GM23248 (cell line): ENCODE data around the gene SHD. TPM values are rescaled to one million over a fixed set of nuclear protein-coding genes. Genes with fewer than 3 reads are reported as not detected.

ENCODE experiments used
- DNase-seq: peaks from one replicate; pipeline ENCODE4 v3.0.0-alpha.2; 2015
- H2AFZ ChIP-seq: fragments of 200-600 bp; sonication (generic); 2 replicates; pipeline ENCODE4 v1.6.1; 2016; ENCODE audit warnings: antibody characterized with exemption
- H3F3A ChIP-seq: fragments of 200-600 bp; sonication (generic); 2 replicates; pipeline ENCODE4 v1.6.1; 2016; ENCODE audit warnings: mild to moderate bottlenecking, antibody characterized with exemption, mixed run types; ENCODE audit not compliant: insufficient read depth
- H3K27ac ChIP-seq: fragments of 200-600 bp; sonication (generic); 2 replicates; pipeline ENCODE4 v1.5.1; 2016; ENCODE audit warnings: mild to moderate bottlenecking
- H3K27me3 ChIP-seq: fragments of 200-600 bp; sonication (generic); replicated peaks from 2 replicates; pipeline ENCODE4 v1.6.1; 2016; ENCODE audit warnings: mild to moderate bottlenecking; ENCODE audit not compliant: insufficient read depth
- H3K36me3 ChIP-seq: fragments of 200-600 bp; sonication (generic); 2 replicates; pipeline ENCODE4 v1.6.1; 2016; ENCODE audit warnings: low read depth, mild to moderate bottlenecking
- H3K4me1 ChIP-seq: fragments of 200-600 bp; sonication (generic); 2 replicates; pipeline ENCODE4 v1.6.1; 2016; ENCODE audit warnings: mild to moderate bottlenecking; ENCODE audit not compliant: insufficient read depth
- H3K4me2 ChIP-seq: fragments of 200-600 bp; sonication (generic); one replicate; pipeline ENCODE4 v1.6.1; 2016; ENCODE audit warnings: mild to moderate bottlenecking; ENCODE audit not compliant: unreplicated experiment
- H3K4me3 ChIP-seq: fragments of 200-600 bp; sonication (generic); 2 replicates; pipeline ENCODE4 v1.5.1; 2016; ENCODE audit warnings: mild to moderate bottlenecking
- H3K79me2 ChIP-seq: fragments of 200-600 bp; sonication (generic); 2 replicates; pipeline ENCODE4 v1.6.1; 2016; ENCODE audit warnings: mild to moderate bottlenecking; ENCODE audit not compliant: insufficient read depth
- H3K9ac ChIP-seq: fragments of 200-600 bp; sonication (generic); 2 replicates; pipeline ENCODE4 v1.6.1; 2016; ENCODE audit warnings: mild to moderate bottlenecking
- H3K9me2 ChIP-seq: fragments of 200-600 bp; sonication (generic); 2 replicates; pipeline ENCODE4 v1.6.1; 2016; ENCODE audit warnings: mixed run types, mild to moderate bottlenecking, moderate library complexity; ENCODE audit not compliant: insufficient read depth
- H3K9me3 ChIP-seq: fragments of 200-600 bp; sonication (generic); one replicate; pipeline ENCODE4 v1.6.1; 2017; ENCODE audit warnings: low read depth
- H4K20me1 ChIP-seq: fragments of 200-600 bp; sonication (generic); 2 replicates; pipeline ENCODE4 v1.6.0; 2016; ENCODE audit not compliant: insufficient read depth
- EZH2 ChIP-seq: fragments of 200-600 bp; sonication (generic); IDR thresholded peaks from 2 replicates; pipeline ENCODE4 v1.6.1; 2018; ENCODE audit warnings: antibody characterized with exemption, mild to moderate bottlenecking; ENCODE audit not compliant: insufficient read depth, poor library complexity, severe bottlenecking
- EZH2phosphoT487 ChIP-seq: fragments of 200-600 bp; sonication (generic); IDR thresholded peaks from 2 replicates; pipeline ENCODE4 v1.6.1; 2018; ENCODE audit warnings: antibody characterized with exemption, moderate library complexity, mild to moderate bottlenecking, low read depth; ENCODE audit not compliant: insufficient read depth
- WGBS, 2 experiments: methylation state at CpG; one replicate each; pipeline ENCODE4 v1.1.6; 2015 to 2017; ENCODE audit warnings: low lambda C conversion rate in 2 of 2, low coverage in 1 of 2; ENCODE audit errors: missing lambda C conversion rate in 2 of 2; 5-methylcytosine and 5-hydroxymethylcytosine counted together
- in situ Hi-C: fragments of 300-500 bp; cut with MboI; formaldehyde crosslinking; loops from 2 replicates; pipeline ENCODE4 v1.15.0; 2020
- polyA plus RNA-seq: library from polyadenylated mRNA; unstranded; fragments of >200 nt; fragmentation: Nextera tagmentation; extraction: Ambion mirVana; gene quantifications from 2 replicates; pipeline ENCODE4 v1.2.1, GENCODE V29; 2016
- total RNA-seq: library from RNA; depleted of rRNA; stranded (reverse); fragments of >200 nt; shearing (Covaris generic); gene quantifications from 2 replicates; pipeline ENCODE4 v1.2.3, GENCODE V29; 2014; rRNA removed

Gene SHD
- total and polyA plus RNA-seq, 2 experiments from 2014 or later, result not detected

GRCh38 chr19:4329858-4330257 lies 50.8 kb downstream of the SHD start:
- H3K79me2 ChIP-seq, result no peaks in the 10 kb centered on the region
- H3K4me2 ChIP-seq, result no peak overlapping the region
- no peak for DNase-seq
- no peaks in the 10 kb centered on the region for H3F3A ChIP-seq
- H3K36me3 ChIP-seq, result no peaks in the 10 kb centered on the region
- H3K4me3 ChIP-seq, result no peak overlapping the region
- 0 out of 2 replicates have a peak, but pooled peaks cover 5% of the 10 kb centered on the region for H3K27me3 ChIP-seq
- H3K27ac ChIP-seq, result no peak overlapping the region
- H3K9ac ChIP-seq, result no peak overlapping the region
- H3K9me2 ChIP-seq, result no peaks in the 10 kb centered on the region
- H4K20me1 ChIP-seq, result no peaks in the 10 kb centered on the region
- WGBS, 2 experiments, result 95 to 98% methylated on average over 19 of the region's 19 CpGs
- H2AFZ ChIP-seq, result no peak overlapping the region
- H3K9me3 ChIP-seq, result no peaks in the 10 kb centered on the region
- in situ Hi-C loops, result no loop called here
- TF ChIP-seq EZH2phosphoT487 (no peak), EZH2 (no peak)
- H3K4me1 ChIP-seq, result no peaks in the 10 kb centered on the region

- Histone ChIP-seq H3K9ac (no peak overlapping the region), H3K4me3 (no peak overlapping the region), H3K4me1 (no peaks in the 10 kb centered on the region), H3K27ac (no peak overlapping the region), H4K20me1 (no peaks in the 10 kb centered on the region), H2AFZ (no peak overlapping the region), H3K27me3 (no peaks in the 10 kb centered on the region), H3F3A (no peaks in the 10 kb centered on the region), H3K36me3 (no peaks in the 10 kb centered on the region), H3K79me2 (no peaks in the 10 kb centered on the region), H3K4me2 (no peak overlapping the region), H3K9me3 (no peaks in the 10 kb centered on the region), H3K9me2 (no peaks in the 10 kb centered on the region)
- WGBS, 2 experiments, result 89 to 90% methylated on average over 6 to 7 of the region's 7 CpGs
- TF ChIP-seq EZH2phosphoT487 (no peak), EZH2 (no peak)
- DNase-seq, result no peak
- in situ Hi-C loops, result no loop called here
Observed at GRCh38 chr19:4334929-4335570, 56.0 kb downstream of the SHD start.

- 0 out of 2 replicates have a peak, but pooled peaks cover 4% of the 10 kb centered on the region for H3K4me1 ChIP-seq
- TF ChIP-seq EZH2, result no peak
- TF ChIP-seq EZH2phosphoT487, result no peak
- 15 to 19% methylated on average over 14 of the region's 14 CpGs for WGBS, 2 experiments
- H2AFZ ChIP-seq, result peak overlapping the region; percentile 95
- no peaks in the 10 kb centered on the region for H3K36me3 ChIP-seq
- in situ Hi-C loops, result no loop called here
- H3K4me3 ChIP-seq, result peak overlapping the region; percentile 70
- peak; percentile 32 for DNase-seq
- H4K20me1 ChIP-seq, result no peaks in the 10 kb centered on the region
- H3K27me3 ChIP-seq, result no peaks in the 10 kb centered on the region
- peak overlapping the region; percentile 90 for H3K4me2 ChIP-seq
- H3K9ac ChIP-seq, result peak overlapping the region; percentile 67
- H3K79me2 ChIP-seq, result no peaks in the 10 kb centered on the region
- H3K9me2 ChIP-seq, result no peaks in the 10 kb centered on the region
- H3K27ac ChIP-seq, result no peak overlapping the region
- H3K9me3 ChIP-seq, result no peaks in the 10 kb centered on the region
- H3F3A ChIP-seq, result no peaks in the 10 kb centered on the region
Observed at GRCh38 chr19:4337906-4338440, 58.9 kb downstream of the SHD start.

GRCh38 chr19:4338441-4339355 lies 59.6 kb downstream of the SHD start, which contains the start of gene STAP2:
Gene STAP2, minus strand, starts transcription at chr19:4338827. Its CDS starts 74 bp downstream, at chr19:4338753.
- Histone ChIP-seq H3K79me2 (no peaks in the 10 kb centered on the region), H3K9ac (peak within 1 kb of the TSS; percentile 67), H3K27ac (no peak within 1 kb of the TSS), H3K4me1 (0 out of 2 replicates have a peak, but pooled peaks cover 4% of the 10 kb centered on the region), H3K9me3 (no peaks in the 10 kb centered on the region), H4K20me1 (no peaks in the 10 kb centered on the region), H3F3A (no peaks in the 10 kb centered on the region), H3K36me3 (no peaks in the 10 kb centered on the region), H3K4me3 (peak within 1 kb of the TSS; percentile 70), H3K4me2 (peak within 1 kb of the TSS; percentile 90), H2AFZ (peak within 1 kb of the TSS; percentile 95), H3K27me3 (no peaks in the 10 kb centered on the region), H3K9me2 (no peaks in the 10 kb centered on the region)
- in situ Hi-C loops, result no loop called here
- WGBS, 2 experiments, result 50 to 54% methylated on average over 23 to 26 of the region's 27 CpGs
- TF ChIP-seq EZH2 (no peak), EZH2phosphoT487 (no peak)
- no peak for DNase-seq

Other genes starting within 250 kb of the SHD start
- gene ZBTB7A, start 212.4 kb upstream of the SHD start, total RNA-seq, result 33.6 and 41.3 TPM in 2 replicates
- gene ZBTB7A, start 212.4 kb upstream of the SHD start, polyA plus RNA-seq, result 17.8 and 20.6 TPM in 2 replicates
- 162 and 212 TPM in 2 replicates for gene MAP2K2, start 155.1 kb upstream of the SHD start, total RNA-seq
- gene MAP2K2, start 155.1 kb upstream of the SHD start, polyA plus RNA-seq, result 32.3 and 47.0 TPM in 2 replicates
- gene CREB3L3, start 125.6 kb upstream of the SHD start, total RNA-seq, result not detected in 2 replicates
- gene CREB3L3, start 125.6 kb upstream of the SHD start, polyA plus RNA-seq, result not detected in 2 replicates
- 12.0 and 14.4 TPM in 2 replicates for gene SIRT6, start 96.7 kb upstream of the SHD start, total RNA-seq
- 19.6 and 20.0 TPM in 2 replicates for gene SIRT6, start 96.7 kb upstream of the SHD start, polyA plus RNA-seq
- gene ANKRD24, start 96.6 kb upstream of the SHD start, total RNA-seq, result 0.54 and 3.3 TPM in 2 replicates
- gene ANKRD24, start 96.6 kb upstream of the SHD start, polyA plus RNA-seq, result 0.14 and 0.46 TPM in 2 replicates
- 0.76 TPM in 1 of 2 replicates, not detected in the other for gene EBI3, start 49.7 kb upstream of the SHD start, total RNA-seq
- 0.56 and 1.1 TPM in 2 replicates for gene EBI3, start 49.7 kb upstream of the SHD start, polyA plus RNA-seq
- 17.3 and 20.1 TPM in 2 replicates for gene YJU2, start 32.2 kb upstream of the SHD start, total RNA-seq
- 10.6 and 12.9 TPM in 2 replicates for gene YJU2, start 32.2 kb upstream of the SHD start, polyA plus RNA-seq
- not detected in 2 replicates for gene TMIGD2, start 23.1 kb downstream of the SHD start, total RNA-seq
- gene TMIGD2, start 23.1 kb downstream of the SHD start, polyA plus RNA-seq, result not detected in 2 replicates
- 5.8 and 16.2 TPM in 2 replicates for gene FSD1, start 25.3 kb downstream of the SHD start, total RNA-seq
- 5.8 TPM in 2 replicates for gene FSD1, start 25.3 kb downstream of the SHD start, polyA plus RNA-seq
- gene STAP2, start 59.6 kb downstream of the SHD start, total RNA-seq, result 1.8 and 6.4 TPM in 2 replicates
- gene STAP2, start 59.6 kb downstream of the SHD start, polyA plus RNA-seq, result 1.7 TPM in 2 replicates
- 3.0 and 6.2 TPM in 2 replicates for gene MPND, start 64.3 kb downstream of the SHD start, total RNA-seq
- 5.0 and 8.4 TPM in 2 replicates for gene MPND, start 64.3 kb downstream of the SHD start, polyA plus RNA-seq
- 114 and 141 TPM in 2 replicates for gene SH3GL1, start 121.3 kb downstream of the SHD start, total RNA-seq
- 151 and 159 TPM in 2 replicates for gene SH3GL1, start 121.3 kb downstream of the SHD start, polyA plus RNA-seq
- gene CHAF1A, start 123.4 kb downstream of the SHD start, total RNA-seq, result 9.1 and 11.6 TPM in 2 replicates
- gene CHAF1A, start 123.4 kb downstream of the SHD start, polyA plus RNA-seq, result 11.9 and 12.6 TPM in 2 replicates
- gene UBXN6, start 178.5 kb downstream of the SHD start, total RNA-seq, result 113 and 118 TPM in 2 replicates
- 45.8 and 48.8 TPM in 2 replicates for gene UBXN6, start 178.5 kb downstream of the SHD start, polyA plus RNA-seq
- gene HDGFL2, start 193.0 kb downstream of the SHD start, total RNA-seq, result 50.7 and 57.4 TPM in 2 replicates
- 23.0 TPM in 2 replicates for gene HDGFL2, start 193.0 kb downstream of the SHD start, polyA plus RNA-seq
- gene PLIN4, start 239.2 kb downstream of the SHD start, total RNA-seq, result not detected in 2 replicates
- gene PLIN4, start 239.2 kb downstream of the SHD start, polyA plus RNA-seq, result 0.08 TPM in 1 of 2 replicates, not detected in the other